Activated CD4-positive, alpha-beta memory T cell treated with anti-CD3 and anti-CD28 coated beads for 36 hours (primary cell): ENCODE results near the gene FLACC1. TPM values are rescaled to one million over a fixed set of nuclear protein-coding genes. Genes with fewer than 3 reads are reported as not detected.

ENCODE experiments used
- CTCF ChIA-PET: fragments of 350-600 bp; sonication (Branson Sonifier 250); formaldehyde crosslinking; loops from one replicate; lab custom pipeline; 2021; ENCODE audit warnings: antibody characterized with exemption, inconsistent platforms; lab: Charles Lee
- POLR2A ChIA-PET: fragments of 350-600 bp; sonication (Branson Sonifier 250); formaldehyde crosslinking; loops from one replicate; lab custom pipeline; 2021; ENCODE audit warnings: antibody characterized with exemption; lab: Charles Lee
- DNase-seq: peaks from one replicate; pipeline ENCODE4 v3.0.0-alpha.2; 2020
- H3K27ac Mint-ChIP-seq: one replicate; pipeline ENCODE4 v1.8.0; 2021; ENCODE audit warnings: mixed read lengths
- H3K27me3 Mint-ChIP-seq: one replicate; pipeline ENCODE4 v1.8.0; 2021; ENCODE audit warnings: mixed read lengths
- H3K36me3 Mint-ChIP-seq: one replicate; pipeline ENCODE4 v1.8.0; 2021; ENCODE audit warnings: mixed read lengths
- H3K4me1 Mint-ChIP-seq: one replicate; pipeline ENCODE4 v1.8.0; 2021; ENCODE audit warnings: low read depth, mixed read lengths
- H3K4me3 Mint-ChIP-seq: one replicate; pipeline ENCODE4 v1.8.0; 2021; ENCODE audit warnings: mild to moderate bottlenecking, mixed read lengths
- H3K9me3 Mint-ChIP-seq: one replicate; pipeline ENCODE4 v1.8.0; 2021; ENCODE audit warnings: mixed read lengths
- intact Hi-C: fragments of 100-400 bp; cut with micrococcal nuclease; formaldehyde crosslinking; loops from one replicate; pipeline ENCODE4 v1.15.1; 2023
- total RNA-seq, 2 experiments: library from RNA; stranded (reverse); gene quantifications; one replicate each; pipeline ENCODE4 v1.2.3, GENCODE V29; 2021

FLACC1 gene, protein sequence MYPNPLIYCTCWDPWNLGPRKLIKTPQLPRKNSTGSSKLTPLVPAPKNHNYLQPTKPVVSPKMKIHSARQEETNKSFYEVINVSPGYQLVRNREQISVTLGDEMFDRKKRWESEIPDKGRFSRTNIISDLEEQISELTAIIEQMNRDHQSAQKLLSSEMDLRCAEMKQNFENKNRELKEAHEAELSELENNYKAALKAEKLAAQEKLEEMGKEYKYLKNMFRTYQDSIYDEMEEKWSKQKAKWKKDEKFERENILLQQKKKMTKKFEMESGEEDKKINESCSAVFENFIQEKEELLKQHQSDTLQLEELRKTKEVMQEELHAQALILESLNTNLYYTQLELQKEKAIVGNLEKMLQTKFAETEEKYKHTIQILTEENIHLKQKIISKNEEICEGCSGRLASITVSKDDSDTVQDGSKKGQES
- total RNA-seq, result under 1 TPM; 0.63 to 0.67 TPM

GRCh38 chr2:201357221-201357620 is at the start of gene FLACC1:
Gene FLACC1, minus strand, starts transcription at chr2:201357345. Its CDS starts 5,941 bp downstream, at chr2:201351404.
- Mint-ChIP-seq H3K4me3 (no peak within 1 kb of the TSS), H3K4me1 (peaks cover 16% of the 10 kb centered on the region), H3K27me3 (no peaks in the 10 kb centered on the region), H3K9me3 (no peaks in the 10 kb centered on the region), H3K27ac (no peak within 1 kb of the TSS), H3K36me3 (peaks cover 8% of the 10 kb centered on the region)
- intact Hi-C loops, result no loop called here
- ChIA-PET POLR2A (no interaction called here), CTCF (no interaction called here)
- DNase-seq, result no peak

DNA sequence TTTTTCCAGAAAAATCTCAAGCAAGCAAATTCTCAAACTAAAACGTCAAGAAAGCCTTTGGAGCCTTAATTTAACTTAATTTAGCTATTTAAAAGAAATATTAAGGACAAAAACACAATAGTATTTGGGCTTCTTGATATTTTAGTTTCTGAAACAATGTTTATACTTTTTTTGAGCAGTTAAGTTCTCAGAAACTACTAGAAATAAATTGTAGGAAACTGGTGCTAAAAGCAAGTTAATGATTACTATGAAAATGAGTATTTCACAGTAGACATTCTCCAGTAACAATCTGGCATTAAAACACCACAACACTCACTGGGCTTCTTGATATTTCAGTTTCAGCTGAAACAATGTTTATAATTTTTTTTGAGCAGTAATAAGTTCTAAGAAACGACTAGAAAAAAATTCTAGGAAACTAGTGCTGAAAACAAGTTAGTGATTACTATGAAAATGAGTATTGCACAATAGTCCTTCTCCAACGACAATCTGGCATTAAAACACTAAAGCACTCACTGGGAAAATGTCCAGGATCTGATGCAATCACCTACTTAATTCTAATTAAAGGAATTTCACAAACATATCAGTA is 49.0 kb upstream of the FLACC1 start:
- CTCF ChIA-PET, result interaction anchor here (1.0 kb wide), 1 partner anchor 45 kb away, joined by 6 read pairs; the partner anchor contains the start of genes STRADB and TRAK2
- POLR2A ChIA-PET, result interaction anchor here (1.0 kb wide), 1 partner anchor 45 kb away, joined by 6 read pairs; the partner anchor contains the start of genes STRADB and TRAK2
- intact Hi-C loops, result loop anchor here (1.0 kb wide), 1 partner anchor 45 kb away; the partner anchor contains the start of genes STRADB and TRAK2

DNA sequence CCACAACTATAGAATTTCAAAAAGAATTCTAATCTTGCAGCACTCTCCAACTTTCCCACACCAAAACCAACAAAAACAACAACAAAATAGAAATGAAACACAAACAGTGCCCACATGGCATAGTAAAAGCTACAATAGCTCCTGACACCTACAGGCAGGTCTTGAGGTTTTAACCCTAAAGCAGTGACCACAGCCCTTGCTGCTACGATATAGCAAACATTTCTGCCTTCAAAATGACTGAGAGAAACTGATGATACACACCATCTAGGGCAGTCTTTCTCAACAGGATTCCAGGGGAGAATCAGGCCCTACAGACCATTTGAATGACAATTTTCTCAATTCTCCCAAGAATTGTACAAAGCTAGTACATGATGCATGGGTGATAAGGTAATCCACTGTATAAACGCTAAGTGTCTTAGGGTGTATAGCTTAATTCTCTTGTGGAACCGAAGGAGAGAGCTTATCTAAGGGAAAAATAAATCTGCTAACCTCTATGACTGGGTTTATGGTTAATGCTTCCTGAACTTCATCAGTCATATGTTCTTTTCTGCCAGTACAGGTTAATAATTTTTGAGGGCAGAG is 47.6 kb upstream of the FLACC1 start:
- ChIA-PET POLR2A (no interaction called here), CTCF (interaction anchor here (1.0 kb wide), 1 partner anchor 173 kb away, joined by 5 read pairs; no protein-coding TSS in a partner anchor)
- H3K4me1 Mint-ChIP-seq, result peaks cover 37% of the 10 kb centered on the region
- no peak overlapping the region for H3K4me3 Mint-ChIP-seq
- no peak overlapping the region for H3K27ac Mint-ChIP-seq
- H3K9me3 Mint-ChIP-seq, result no peaks in the 10 kb centered on the region
- DNase-seq, result no peak
- no peaks in the 10 kb centered on the region for H3K27me3 Mint-ChIP-seq
- intact Hi-C loops, result no loop called here
- H3K36me3 Mint-ChIP-seq, result peaks cover 7% of the 10 kb centered on the region

More for the DNA sequence above, 49.0 kb upstream of the FLACC1 start:
- peak overlapping the region; percentile 26 for H3K27ac Mint-ChIP-seq
- DNase-seq, result no peak
- no peak overlapping the region for H3K4me3 Mint-ChIP-seq
- peaks cover 7% of the 10 kb centered on the region for H3K36me3 Mint-ChIP-seq
- H3K9me3 Mint-ChIP-seq, result no peaks in the 10 kb centered on the region
- peaks cover 38% of the 10 kb centered on the region for H3K4me1 Mint-ChIP-seq
- H3K27me3 Mint-ChIP-seq, result no peaks in the 10 kb centered on the region

GRCh38 chr2:201403880-201404279 is 46.7 kb upstream of the FLACC1 start:
- intact Hi-C loops, result no loop called here
- no peak for DNase-seq
- Mint-ChIP-seq H3K27ac (no peak overlapping the region), H3K36me3 (peaks cover 11% of the 10 kb centered on the region), H3K9me3 (no peaks in the 10 kb centered on the region), H3K4me1 (peaks cover 37% of the 10 kb centered on the region), H3K4me3 (no peak overlapping the region), H3K27me3 (no peaks in the 10 kb centered on the region)
- POLR2A ChIA-PET, result no interaction called here
- CTCF ChIA-PET, result no interaction called here

DNA sequence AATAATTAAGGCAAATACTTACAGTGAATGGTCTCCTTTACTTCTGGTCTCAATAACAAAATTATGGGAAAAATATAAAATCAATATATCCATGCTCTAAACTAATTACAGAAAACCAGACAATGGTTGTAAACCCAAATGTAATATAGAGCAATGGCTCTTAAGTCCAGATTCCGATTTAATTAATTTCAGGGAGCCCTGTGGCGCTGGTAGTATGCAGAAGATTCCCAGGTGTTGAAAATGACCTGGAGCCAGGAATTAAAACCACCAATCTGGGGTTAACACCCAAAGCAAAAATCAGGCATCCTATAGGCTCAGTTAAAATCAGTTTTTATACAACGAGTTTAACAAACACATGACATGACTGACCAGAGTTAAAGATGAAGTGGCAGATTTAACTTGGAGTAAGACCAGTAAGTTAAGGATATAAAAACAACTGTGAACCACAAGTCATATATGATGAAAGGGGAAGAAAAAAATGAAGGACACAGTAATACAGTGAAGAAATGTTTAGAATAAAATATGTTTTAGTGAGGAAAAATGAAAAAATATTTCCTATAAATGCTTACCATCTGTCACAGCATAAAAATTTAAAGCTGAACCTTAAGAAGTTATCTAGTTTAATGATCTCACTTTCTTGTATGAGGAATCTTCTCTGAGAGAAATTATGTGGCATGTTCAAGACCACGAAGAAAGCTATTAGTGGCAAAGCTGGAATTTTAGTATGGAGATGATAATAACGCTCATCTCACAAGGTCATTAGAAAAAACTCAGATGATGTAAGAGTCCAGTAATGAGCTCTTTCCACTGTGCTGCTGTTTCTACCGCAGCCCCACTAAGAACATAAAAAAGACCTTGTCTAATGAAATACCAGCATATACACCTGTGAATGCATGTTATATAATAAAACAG is 45.8 kb upstream of the FLACC1 start:
- CTCF ChIA-PET, result interaction anchor here (1.4 kb wide), 1 partner anchor 170 kb away, joined by 4 read pairs; no protein-coding TSS in a partner anchor
- Mint-ChIP-seq H3K4me1 (peaks cover 35% of the 10 kb centered on the region), H3K27me3 (no peaks in the 10 kb centered on the region), H3K27ac (no peak overlapping the region), H3K9me3 (no peaks in the 10 kb centered on the region), H3K36me3 (peaks cover 12% of the 10 kb centered on the region), H3K4me3 (no peak overlapping the region)
- POLR2A ChIA-PET, result no interaction called here
- intact Hi-C loops, result no loop called here
- no peak for DNase-seq

GRCh38 chr2:201401815-201402214 is 44.7 kb upstream of the FLACC1 start:
- Mint-ChIP-seq H3K4me3 (no peak overlapping the region), H3K36me3 (peaks cover 14% of the 10 kb centered on the region), H3K4me1 (peaks cover 30% of the 10 kb centered on the region), H3K27ac (no peak overlapping the region), H3K27me3 (no peaks in the 10 kb centered on the region), H3K9me3 (no peaks in the 10 kb centered on the region)
- ChIA-PET CTCF (interaction anchor here (0.9 kb wide), 1 partner anchor 12 kb away, joined by 4 read pairs; no protein-coding TSS in a partner anchor), POLR2A (no interaction called here)
- intact Hi-C loops, result no loop called here
- DNase-seq, result no peak

- peaks cover 29% of the 10 kb centered on the region for H3K36me3 Mint-ChIP-seq
- no peak for DNase-seq
- CTCF ChIA-PET, result interaction anchor here (1.5 kb wide), 1 partner anchor 32 kb away, joined by 3 read pairs; no protein-coding TSS in a partner anchor
- H3K9me3 Mint-ChIP-seq, result no peaks in the 10 kb centered on the region
- intact Hi-C loops, result no loop called here
- peaks cover 1% of the 10 kb centered on the region for H3K4me1 Mint-ChIP-seq
- H3K4me3 Mint-ChIP-seq, result no peak overlapping the region
- POLR2A ChIA-PET, result no interaction called here
- H3K27ac Mint-ChIP-seq, result no peak overlapping the region
- H3K27me3 Mint-ChIP-seq, result no peaks in the 10 kb centered on the region
These were observed 39.5 kb upstream of the FLACC1 start for GRCh38 chr2:201396595-201396994.

DNA sequence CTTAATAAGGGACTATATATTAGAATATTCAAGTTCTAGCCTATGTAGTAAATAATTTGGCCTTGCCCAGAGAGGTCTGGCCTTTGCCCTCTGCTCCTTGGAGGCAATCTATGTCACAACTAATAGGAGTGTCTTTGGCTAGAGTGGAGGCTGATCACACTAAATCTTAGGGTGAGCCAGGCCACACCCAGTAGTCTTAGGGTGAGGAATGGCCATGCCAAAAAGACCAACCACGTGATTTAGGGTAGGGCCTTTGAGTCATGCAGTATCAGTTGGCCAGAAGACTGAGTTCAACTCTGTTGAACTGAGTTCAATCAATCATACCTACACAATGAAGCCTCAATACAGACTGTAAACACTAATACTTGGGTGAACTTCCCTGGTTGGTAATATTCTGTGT is 26.0 kb upstream of the FLACC1 start:
- H3K9me3 Mint-ChIP-seq, result peaks cover 5% of the 10 kb centered on the region
- no peak for DNase-seq
- H3K4me3 Mint-ChIP-seq, result no peak overlapping the region
- POLR2A ChIA-PET, result no interaction called here
- no peaks in the 10 kb centered on the region for H3K4me1 Mint-ChIP-seq
- CTCF ChIA-PET, result no interaction called here
- no peak overlapping the region for H3K27ac Mint-ChIP-seq
- intact Hi-C loops, result no loop called here
- no peaks in the 10 kb centered on the region for H3K27me3 Mint-ChIP-seq
- peaks cover 50% of the 10 kb centered on the region for H3K36me3 Mint-ChIP-seq

- Mint-ChIP-seq H3K36me3 (peaks cover 54% of the 10 kb centered on the region), H3K27ac (no peak overlapping the region), H3K27me3 (no peaks in the 10 kb centered on the region), H3K4me1 (no peaks in the 10 kb centered on the region), H3K4me3 (no peak overlapping the region), H3K9me3 (peaks cover 5% of the 10 kb centered on the region)
- DNase-seq, result no peak
- ChIA-PET CTCF (no interaction called here), POLR2A (no interaction called here)
- intact Hi-C loops, result no loop called here
These were observed 21.6 kb upstream of the FLACC1 start for GRCh38 chr2:201378496-201379397.

- Mint-ChIP-seq H3K9me3 (peaks cover 5% of the 10 kb centered on the region), H3K27ac (no peak overlapping the region), H3K36me3 (peaks cover 51% of the 10 kb centered on the region), H3K4me1 (peaks cover 2% of the 10 kb centered on the region), H3K27me3 (no peaks in the 10 kb centered on the region), H3K4me3 (no peak overlapping the region)
- ChIA-PET CTCF (interaction anchor here (1.1 kb wide), 1 partner anchor 13 kb away, joined by 4 read pairs; no protein-coding TSS in a partner anchor), POLR2A (no interaction called here)
- DNase-seq, result no peak
- intact Hi-C loops, result no loop called here
These were observed 20.1 kb upstream of the FLACC1 start for GRCh38 chr2:201377218-201377617.
